ENCODE measurements around the gene LORICRIN.

GRCh38 chr1:153309441-153309840 is 50.0 kb downstream of the LORICRIN start:
- no peak for TF ChIP-seq CTCF (IDR thresholded peaks at IDR 0.05)
- no peak for TF ChIP-seq POLR2AphosphoS5 (IDR thresholded peaks at IDR 0.05)

All from upper lobe of left lung (tissue), 4 donors.